GM23338 (cell line): Measurements from ENCODE around the gene FOXK2.

Experiments
- CREB1 ChIP-seq: fragments of 250-450 bp; sonication (Bioruptor Pico); IDR thresholded peaks from 2 replicates; pipeline ENCODE4 v1.5.0; 2020; ENCODE audit warnings: low read depth, mild to moderate bottlenecking, moderate library complexity
- CTCF ChIP-seq, 2 experiments: fragments of 200-600 bp in 1 of 2; sonication (generic) in 1 of 2; conservative IDR thresholded peaks; 2 replicates each; pipeline versions ENCODE4 v1.5.1 to v1.6.1; 2016 to 2017; ENCODE audit warnings: antibody characterized with exemption in 2 of 2, low read depth in 2 of 2, mild to moderate bottlenecking in 2 of 2, moderate library complexity in 1 of 2
- EZH2 ChIP-seq: fragments of 200-600 bp; sonication (generic); IDR thresholded peaks from one replicate; pipeline ENCODE4 v1.8.0; 2017; ENCODE audit warnings: antibody characterized with exemption, mild to moderate bottlenecking, low read depth; ENCODE audit not compliant: unreplicated experiment
- EZH2phosphoT487 ChIP-seq: fragments of 200-600 bp; sonication (generic); IDR thresholded peaks from one replicate; pipeline ENCODE4 v1.8.1; 2018; ENCODE audit warnings: antibody characterized with exemption; ENCODE audit not compliant: unreplicated experiment
- JUNB ChIP-seq: IDR thresholded peaks from one replicate; pipeline ENCODE4 v1.6.1; 2016; ENCODE audit warnings: antibody characterized with exemption; ENCODE audit not compliant: unreplicated experiment
- POLR2AphosphoS5 ChIP-seq: IDR thresholded peaks from 2 replicates; pipeline ENCODE4 v1.6.1; 2016; ENCODE audit warnings: antibody characterized with exemption, low read depth
- REST ChIP-seq: IDR thresholded peaks from one replicate; pipeline ENCODE4 v1.6.1; 2018; ENCODE audit warnings: antibody characterized with exemption; ENCODE audit not compliant: unreplicated experiment

- TF ChIP-seq CTCF (conservative IDR thresholded peaks at IDR 0.05; ENCODE audit: low read depth in 2 of 2): no peak
- no peak for TF ChIP-seq REST
- TF ChIP-seq EZH2: no peak
- no peak for TF ChIP-seq POLR2AphosphoS5
- no peak for TF ChIP-seq EZH2phosphoT487
- TF ChIP-seq CREB1: no peak
- TF ChIP-seq JUNB: no peak
Measured at GRCh38 chr17:82490512-82491195, 28.9 kb upstream of the FOXK2 start.
